Measurements from ENCODE around the gene CABP2. TPM values are rescaled to one million over a fixed set of nuclear protein-coding genes. Genes with fewer than 3 reads are reported as not detected.

Gene CABP2
- total RNA-seq, 1 experiment from 2014 or later, result not detected

GRCh38 chr11:67498544-67498972 lies 24.7 kb downstream of the CABP2 start:
- DNase-seq, result no peak
- H2BK12ac ChIP-seq (ENCODE audit: insufficient read length, low read depth, low read length), result no peak overlapping the region
- H3K9ac ChIP-seq (ENCODE audit: extremely low read depth, insufficient read length, low read length), result no peak overlapping the region
- H3K23ac ChIP-seq (ENCODE audit: insufficient read length, low read depth, low read length), result no peak overlapping the region
- no peak overlapping the region for H3K14ac ChIP-seq (ENCODE audit: insufficient read depth, low read length)
- H3K36me3 Mint-ChIP-seq (ENCODE audit: insufficient read depth in 1 of 3, low read depth in 3 of 3), result peaks cover 5 to 25% (median 10%) of the 10 kb centered on the region in 3 experiments
- H3K4ac ChIP-seq (ENCODE audit: low read depth, low read length), result no peak overlapping the region
- no peaks in the 10 kb centered on the region for H3K79me2 ChIP-seq (ENCODE audit: insufficient read depth, low read length)
- no peak overlapping the region for H3K18ac ChIP-seq (ENCODE audit: insufficient read length, low read depth, low read length)
- H3K27me3 Mint-ChIP-seq (ENCODE audit: low read depth), result peaks cover 6% of the 10 kb centered on the region
- H3K4me2 ChIP-seq (ENCODE audit: insufficient read depth, insufficient read length, low read length), result no peak overlapping the region
- no peak for TF ChIP-seq CTCF (conservative IDR thresholded peaks at IDR 0.05)
- H2BK15ac ChIP-seq (ENCODE audit: low read depth, low read length), result no peak overlapping the region
- H3K56ac ChIP-seq (ENCODE audit: insufficient read length, low read depth, low read length), result no peak overlapping the region
- H3K27me3 ChIP-seq (ENCODE audit: insufficient read depth, low read length), result no peaks in the 10 kb centered on the region
- peaks cover 0 to 7% of the 10 kb centered on the region in 2 experiments; a peak in 2 of 4 replicates for H3K4me1 Mint-ChIP-seq
- H2AK5ac ChIP-seq (ENCODE audit: insufficient read length, low read length), result no peak overlapping the region
- H3K9me3 Mint-ChIP-seq, result no peaks in the 10 kb centered on the region
- H3K9me3 ChIP-seq (ENCODE audit: control insufficient read depth, low read depth, low read length), result no peaks in the 10 kb centered on the region
- H3K27ac Mint-ChIP-seq, result no peak overlapping the region
- no peak overlapping the region for H2AFZ ChIP-seq (ENCODE audit: low read length)
- H3K27ac ChIP-seq (ENCODE audit: insufficient read length, low read depth, low read length), result no peak overlapping the region
- H4K20me1 ChIP-seq (ENCODE audit: control insufficient read depth, insufficient read depth, insufficient read length), result no peaks in the 10 kb centered on the region
- no peak overlapping the region for H4K91ac ChIP-seq (ENCODE audit: insufficient read length, low read depth, low read length)
- H2BK5ac ChIP-seq (ENCODE audit: insufficient read length, low read length), result no peak overlapping the region
- H4K5ac ChIP-seq (ENCODE audit: insufficient read length, low read depth, low read length), result no peak overlapping the region
- H3K23me2 ChIP-seq (ENCODE audit: insufficient read length, low read depth, low read length, poor library complexity, severe bottlenecking), result peaks cover under 1% of the 10 kb centered on the region
- WGBS (ENCODE audit: extremely low coverage, insufficient read length, low lambda C conversion rate), result no CpG with 5 or more reads among the region's 21 CpGs
- no peak overlapping the region for H3T11ph ChIP-seq (ENCODE audit: low read length)
- no peak overlapping the region for H2BK20ac ChIP-seq (ENCODE audit: low read depth, low read length, poor library complexity, severe bottlenecking)
- H3K4me3 Mint-ChIP-seq, result no peak overlapping the region
- H2BK120ac ChIP-seq (ENCODE audit: low read depth, low read length, poor library complexity, severe bottlenecking), result no peak overlapping the region
- no peaks in the 10 kb centered on the region for H3K4me1 ChIP-seq (ENCODE audit: insufficient read depth, low read length)
- no peak overlapping the region for H4K8ac ChIP-seq (replicated peaks; ENCODE audit: insufficient read length, low read depth, low read length)
- no peaks in the 10 kb centered on the region for H3K79me1 ChIP-seq (ENCODE audit: insufficient read depth, low read depth, low read length, poor library complexity, severe bottlenecking)
